Stimulated activated CD4-positive, alpha-beta T cell treated with anti-CD3 and anti-CD28 coated beads, Interleukin-1b, Interleukin-23, amount 100 ng/mL, for 48 hours (primary cell): ENCODE results near the gene CLCNKA.
A peak's percentile ranks its signal among the peaks of the same experiment; 100 is the strongest.
"Not testable (repeated sequence)": the region's sequence is repeated elsewhere in the genome, so short reads cannot be mapped to it uniquely, and the experiment has no call there.

Source experiments
- DNase-seq: peaks from one replicate; pipeline ENCODE4 v3.0.0-alpha.2; 2020

Gene CLCNKA

DNA sequence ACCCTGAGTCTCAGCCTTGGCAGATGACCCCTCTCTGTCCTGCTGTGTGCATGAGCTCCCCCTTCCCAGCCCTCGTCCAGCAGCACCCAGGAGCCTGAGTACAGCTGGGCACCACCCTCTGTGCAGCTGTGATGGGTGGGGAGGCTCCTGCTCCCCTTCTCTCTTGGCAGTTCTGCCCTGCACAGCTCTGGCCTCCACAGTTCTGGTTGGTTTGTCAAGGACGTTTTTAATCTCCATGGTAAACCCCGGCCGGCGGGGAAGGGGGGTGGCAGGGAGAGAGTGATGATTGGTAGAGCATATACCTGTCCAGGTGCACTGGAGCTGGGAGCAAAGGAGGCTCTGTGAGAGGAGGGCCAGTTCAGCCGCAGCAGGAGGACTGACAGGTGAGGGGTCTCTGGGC lies at the start of gene CLCNKA:
TSS of gene CLCNKA (plus strand) at position 356 of the 400 bp plus-strand sequence. CDS start 584 bp downstream, outside the sequence.
- DNase-seq: no peak

DNA sequence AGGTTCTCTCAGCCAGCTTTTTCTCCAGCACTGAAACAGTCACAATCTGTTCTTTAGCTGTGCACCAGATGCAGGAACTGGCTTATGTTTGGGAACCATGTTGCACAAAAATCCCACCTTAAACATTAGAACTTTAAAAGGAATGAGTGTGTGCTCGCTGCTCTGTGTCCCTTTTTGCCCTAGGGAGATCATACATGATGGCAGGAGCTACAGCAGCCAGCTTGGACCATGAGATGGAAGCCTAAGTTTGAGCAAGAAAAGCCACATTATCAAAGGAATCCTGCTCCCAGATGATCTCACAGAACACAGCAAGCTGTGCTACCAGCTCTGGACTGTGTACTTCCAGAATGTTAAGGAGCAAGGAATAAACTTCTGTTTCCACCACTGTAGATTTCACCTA lies 49.4 kb upstream of the CLCNKA start:
- no peak for DNase-seq

DNA sequence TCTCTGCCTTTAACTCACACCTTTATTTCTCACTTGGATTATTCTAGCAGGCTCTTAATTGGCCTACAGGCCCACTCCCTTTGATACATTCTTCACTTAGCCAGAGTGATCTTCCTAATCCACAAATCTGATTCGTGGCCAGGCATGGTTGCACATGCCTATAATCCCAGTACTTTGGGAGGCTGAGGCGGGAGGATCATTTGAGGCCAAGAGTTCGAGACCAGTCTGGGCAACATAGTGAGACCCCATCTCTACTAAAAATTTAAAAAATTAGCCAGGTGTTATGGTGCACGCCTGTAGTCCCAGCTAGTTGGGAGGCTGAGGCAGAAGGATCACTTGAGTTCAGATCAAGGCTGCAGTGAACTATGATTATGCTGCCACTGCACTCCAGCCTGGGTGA lies 48.1 kb upstream of the CLCNKA start:
- no peak for DNase-seq

DNA sequence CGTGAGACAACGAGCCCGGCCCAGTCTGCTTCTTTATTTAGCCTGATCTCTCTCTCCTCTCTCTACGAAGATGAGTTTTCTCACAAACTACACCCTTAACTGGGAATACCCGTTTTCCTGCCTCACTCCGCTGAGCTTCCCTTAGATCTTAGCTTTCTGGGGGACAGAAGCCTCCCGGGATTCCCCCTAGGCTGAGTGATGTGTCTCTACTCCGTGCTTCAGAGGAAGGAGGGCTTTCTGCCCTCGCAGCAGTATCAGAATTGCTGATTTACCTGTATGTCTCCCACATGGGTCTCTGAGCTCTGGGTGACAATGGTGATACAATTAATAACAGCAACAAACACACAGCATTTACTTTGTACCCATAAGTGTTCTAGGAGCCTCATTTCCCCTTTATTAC lies 47.0 kb upstream of the CLCNKA start:
- DNase-seq: peak; percentile 40

DNA sequence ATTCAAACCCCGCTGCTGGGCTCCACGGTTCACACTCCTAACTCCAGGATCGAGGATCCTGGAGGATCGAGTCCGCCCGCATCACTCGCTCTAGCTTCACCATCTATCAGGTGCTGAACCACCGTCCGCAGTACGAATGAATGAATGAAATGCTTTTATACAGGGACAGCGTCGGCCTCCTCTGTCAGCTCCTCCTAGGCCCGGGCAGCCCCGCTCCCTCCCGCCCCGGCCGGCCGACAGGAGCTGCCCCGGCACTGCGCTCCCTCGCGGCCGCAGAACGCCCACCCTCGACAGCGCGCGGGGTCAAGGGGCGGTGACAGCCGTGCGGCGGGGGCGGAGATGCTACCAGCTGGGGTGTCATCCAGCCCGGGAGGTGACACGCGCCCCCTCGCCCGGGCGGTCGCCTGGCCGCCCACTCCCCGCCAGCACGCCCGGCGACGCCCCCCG lies 46.5 kb upstream of the CLCNKA start:
- DNase-seq: peak; percentile 74

DNA sequence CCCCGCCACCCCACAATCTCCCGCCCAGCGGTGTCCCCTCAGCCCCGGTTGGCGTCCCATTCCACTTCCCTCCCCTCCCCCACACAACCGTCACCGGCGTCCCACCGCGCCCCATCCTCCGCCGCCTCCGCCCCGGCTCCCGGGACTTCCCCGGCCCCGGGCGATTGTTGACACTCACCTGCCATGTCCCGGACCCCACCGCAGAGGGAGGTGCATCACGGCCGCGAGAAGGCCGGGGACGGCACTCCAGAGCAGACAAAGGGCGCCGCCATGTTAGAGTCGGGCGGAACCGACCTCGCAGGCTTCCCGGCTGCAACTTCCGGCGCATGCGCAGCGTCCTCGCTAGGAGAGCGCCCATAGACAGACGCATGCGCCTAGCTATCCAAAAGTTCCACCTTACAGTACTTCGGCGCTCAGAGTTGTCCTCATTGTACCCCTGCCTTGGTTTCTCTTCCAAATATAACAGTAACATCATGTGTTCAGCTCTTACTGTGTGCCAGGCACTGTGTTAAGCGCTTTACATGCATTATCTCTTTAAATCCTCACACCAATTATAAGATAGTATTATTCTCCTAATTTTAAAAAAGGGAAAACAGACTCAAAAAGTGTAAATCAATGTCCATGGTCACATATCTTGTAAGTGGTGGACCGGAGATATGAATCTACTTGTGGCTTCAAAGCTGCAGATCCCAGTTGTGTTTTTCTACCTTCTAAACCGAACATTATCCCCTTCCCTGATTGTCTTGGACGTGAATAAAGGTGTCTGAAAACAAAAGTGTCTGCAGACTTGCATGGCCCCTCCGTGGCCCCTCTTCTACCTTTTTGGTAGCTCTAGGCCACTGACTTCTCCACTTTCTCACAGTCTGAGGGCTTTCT lies 45.8 kb upstream of the CLCNKA start, which contains the start of gene ZBTB17:
TSS of gene ZBTB17 (minus strand) at position 297 of the 876 bp plus-strand sequence. CDS start 27,606 bp downstream, outside the sequence.
- DNase-seq: peak; percentile 96

DNA sequence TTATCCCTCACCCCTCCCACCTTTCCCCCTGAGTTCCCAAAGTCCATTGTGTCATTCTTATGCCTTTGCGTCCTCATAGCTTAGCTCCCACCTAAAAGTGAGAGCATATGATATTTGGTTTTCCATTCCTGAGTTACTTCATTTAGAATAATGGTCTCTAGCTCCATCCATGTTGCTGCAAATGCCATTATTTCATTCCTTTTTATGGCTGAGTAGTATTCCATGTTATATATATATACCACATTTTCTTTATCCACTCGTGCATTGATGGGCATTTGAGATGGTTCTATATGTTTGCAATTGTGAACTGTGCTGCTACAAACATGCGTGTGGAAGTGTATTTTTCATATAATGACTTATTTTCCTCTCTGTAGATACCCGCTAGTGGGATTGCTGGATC lies 43.9 kb upstream of the CLCNKA start:
- DNase-seq: not testable (repeated sequence)

DNA sequence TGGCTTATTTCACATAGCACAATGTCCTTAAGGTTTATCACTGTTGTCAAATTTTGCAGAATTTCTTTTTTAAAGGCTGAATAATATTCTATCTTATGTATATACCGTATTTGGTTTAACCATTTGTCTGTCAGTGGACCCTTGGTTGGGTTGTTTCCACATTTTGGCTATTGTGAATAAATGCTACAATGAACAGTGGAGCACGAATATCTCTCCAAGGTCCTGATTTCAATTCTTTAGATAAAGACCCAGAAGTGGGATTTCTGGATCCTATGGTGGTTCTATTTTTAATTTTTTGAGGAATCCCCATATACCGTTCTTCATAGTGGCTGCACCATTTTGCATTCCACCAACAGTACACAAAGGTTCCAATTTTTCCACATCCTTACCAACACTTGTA lies 40.2 kb upstream of the CLCNKA start:
- no peak for DNase-seq

DNA sequence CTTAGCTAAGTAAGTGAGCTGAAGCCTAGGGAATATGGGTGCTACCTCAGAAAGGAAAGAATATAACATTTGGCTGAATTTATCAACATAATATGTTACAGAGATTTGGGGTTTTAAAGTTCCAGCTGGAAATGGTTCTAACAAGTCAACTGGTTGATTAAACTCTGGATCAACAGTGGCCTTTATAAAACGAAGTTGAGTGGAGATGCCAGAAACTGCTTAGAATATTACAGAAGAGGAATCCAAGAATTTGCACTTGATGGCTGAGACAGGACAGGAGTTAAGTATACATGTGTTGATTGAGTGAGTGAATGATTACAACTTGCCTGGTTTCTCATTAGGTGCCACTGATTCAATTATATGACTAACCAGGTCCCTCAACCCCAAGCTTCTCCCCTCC lies 38.6 kb upstream of the CLCNKA start:
- no peak for DNase-seq

DNA sequence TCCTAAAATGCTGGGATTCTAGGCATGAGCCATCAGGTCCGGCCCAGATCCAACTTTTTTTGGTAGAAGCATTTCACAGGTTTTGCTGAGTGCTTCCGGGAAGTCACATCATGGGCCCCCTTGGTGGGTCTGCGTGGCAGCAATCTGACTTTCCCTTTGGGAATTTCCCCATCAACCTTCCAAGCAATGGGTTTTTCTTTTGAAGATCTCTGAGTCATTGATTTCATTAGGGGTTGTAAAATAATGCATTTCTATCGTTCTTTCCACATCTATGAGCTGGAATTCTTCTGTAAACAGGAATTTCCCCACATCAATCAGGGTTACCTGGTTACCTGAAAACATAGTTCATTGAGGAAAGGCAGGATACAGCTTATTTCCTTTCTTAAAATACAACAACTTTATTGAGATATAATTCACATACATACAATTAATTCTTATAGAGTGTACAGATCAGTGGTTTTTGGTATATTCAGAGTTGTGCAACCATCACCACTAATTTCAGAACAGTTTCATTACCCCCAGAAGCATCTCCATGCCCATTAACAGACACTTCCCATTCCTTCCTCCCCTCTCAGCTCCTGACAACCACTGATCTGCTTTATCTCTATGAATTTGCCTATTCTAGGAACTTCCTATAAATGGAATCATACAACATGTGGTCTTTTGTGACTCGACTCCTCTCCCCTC lies 36.1 kb upstream of the CLCNKA start:
- DNase-seq: no peak

DNA sequence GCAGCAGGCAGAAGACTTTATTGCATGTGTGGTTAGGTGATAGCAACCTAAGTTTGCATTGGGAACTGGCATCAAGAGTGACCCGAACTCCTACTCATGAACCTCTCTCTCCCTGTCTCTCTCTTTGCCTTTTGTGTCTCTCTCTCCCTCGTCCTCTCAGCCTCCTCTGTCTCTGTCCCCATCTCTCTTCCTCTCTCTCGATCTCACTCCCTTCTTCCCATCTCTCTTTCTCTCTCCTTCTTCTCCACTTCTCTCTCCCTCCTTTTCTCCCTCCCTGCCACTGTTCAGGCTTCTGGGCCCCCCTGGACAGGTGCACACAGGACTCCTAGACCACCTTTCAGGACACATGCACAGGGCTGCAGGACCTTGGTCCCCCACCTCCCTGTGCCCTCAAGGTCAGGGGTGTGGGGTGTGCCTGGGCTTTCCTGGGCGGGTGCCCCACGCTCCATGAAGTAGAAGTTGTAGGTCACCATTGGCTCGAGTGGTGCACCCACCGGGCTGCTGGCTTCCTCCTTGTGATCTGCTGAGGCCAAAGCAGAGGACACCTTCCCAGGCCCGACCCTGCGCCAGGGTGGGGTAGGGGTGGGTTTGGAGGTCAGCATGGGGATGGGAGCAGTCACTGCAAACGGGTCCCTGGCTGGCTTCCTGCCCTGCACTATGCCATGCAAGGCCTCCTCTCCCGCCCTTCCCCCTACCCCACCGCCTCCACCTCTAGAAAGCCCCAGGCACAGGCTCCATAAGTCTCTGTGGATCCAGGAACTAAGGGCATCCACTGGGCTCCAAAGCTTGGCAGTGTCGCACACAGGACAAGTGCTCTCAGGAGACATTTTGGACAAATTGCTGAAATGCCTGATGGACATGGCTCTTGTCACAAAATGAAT lies 32.7 kb upstream of the CLCNKA start:
- DNase-seq: no peak

DNA sequence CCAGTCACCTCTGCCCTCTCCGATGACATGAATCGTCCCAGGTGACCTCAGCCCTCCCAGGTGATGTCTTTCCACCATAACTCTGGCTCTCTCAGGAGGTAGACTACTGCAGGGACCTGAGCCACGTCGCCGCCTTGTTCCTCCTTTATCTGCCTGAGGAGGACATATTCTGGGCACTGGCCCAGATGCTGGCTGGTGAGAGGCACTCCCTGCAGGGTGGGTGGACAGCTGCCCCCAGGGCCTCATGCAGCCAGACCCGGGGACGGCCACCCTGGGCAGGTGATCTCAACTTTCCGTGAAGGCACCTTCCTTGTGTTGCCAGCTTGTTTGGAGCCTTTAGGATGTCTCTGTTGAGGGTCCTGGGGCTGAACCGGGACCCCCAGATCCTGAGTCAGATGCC lies 32.1 kb upstream of the CLCNKA start:
- DNase-seq: no peak

DNA sequence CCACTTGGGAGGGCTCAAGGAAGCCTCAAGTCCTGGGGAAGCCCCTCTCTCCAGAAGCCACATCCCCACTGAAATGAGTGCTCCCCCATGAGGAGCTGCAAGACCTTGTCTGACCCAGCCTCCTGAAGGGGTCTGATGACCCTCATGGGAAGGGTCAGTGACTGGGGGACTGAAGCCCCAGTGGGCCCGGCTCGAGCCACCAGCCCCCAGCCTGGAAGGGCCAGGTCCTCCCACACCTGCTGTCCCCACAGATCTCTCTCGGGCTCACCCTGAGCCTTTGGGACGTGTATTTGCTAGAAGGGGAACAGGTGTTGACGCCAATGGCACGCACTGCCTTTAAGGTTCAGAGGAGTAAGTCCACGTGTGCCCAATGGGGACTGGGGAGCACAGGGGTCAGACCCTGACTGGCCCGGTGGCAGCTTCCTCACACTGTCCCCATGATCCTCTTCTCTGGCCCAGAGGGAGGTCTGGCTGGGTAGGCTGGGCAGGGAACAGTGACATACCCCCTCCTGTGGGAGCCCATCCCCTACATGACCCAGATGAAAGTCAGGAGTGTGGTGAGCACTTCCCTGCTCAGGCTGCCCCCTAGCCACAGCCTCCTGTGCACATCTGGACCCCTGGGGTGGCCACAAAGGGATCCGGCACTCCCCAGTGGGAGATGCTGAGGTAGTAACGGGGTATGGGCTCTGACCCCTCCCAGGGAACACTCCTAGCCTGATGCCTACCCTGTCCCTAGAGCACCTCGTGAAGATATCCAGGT lies 30.2 kb upstream of the CLCNKA start:
- no peak for DNase-seq

DNA sequence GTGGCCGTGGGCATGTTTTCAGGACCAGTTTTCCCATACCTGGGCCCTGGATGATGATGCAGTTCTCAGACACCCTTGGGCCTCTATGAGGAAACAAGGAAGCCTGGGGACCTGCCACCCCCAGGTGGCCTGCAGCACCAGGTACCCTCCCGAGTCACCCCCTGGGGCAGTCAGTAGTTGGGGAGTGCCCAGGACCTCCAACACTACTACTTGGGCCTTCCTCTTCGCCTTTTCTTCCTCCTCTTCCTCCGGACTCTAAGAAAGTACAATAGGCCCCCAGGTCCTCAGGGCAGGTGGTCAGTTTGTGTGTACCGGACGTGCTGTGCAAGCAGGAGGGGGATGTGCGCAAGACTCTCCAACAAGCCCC lies 29.7 kb upstream of the CLCNKA start:
- no peak for DNase-seq

DNA sequence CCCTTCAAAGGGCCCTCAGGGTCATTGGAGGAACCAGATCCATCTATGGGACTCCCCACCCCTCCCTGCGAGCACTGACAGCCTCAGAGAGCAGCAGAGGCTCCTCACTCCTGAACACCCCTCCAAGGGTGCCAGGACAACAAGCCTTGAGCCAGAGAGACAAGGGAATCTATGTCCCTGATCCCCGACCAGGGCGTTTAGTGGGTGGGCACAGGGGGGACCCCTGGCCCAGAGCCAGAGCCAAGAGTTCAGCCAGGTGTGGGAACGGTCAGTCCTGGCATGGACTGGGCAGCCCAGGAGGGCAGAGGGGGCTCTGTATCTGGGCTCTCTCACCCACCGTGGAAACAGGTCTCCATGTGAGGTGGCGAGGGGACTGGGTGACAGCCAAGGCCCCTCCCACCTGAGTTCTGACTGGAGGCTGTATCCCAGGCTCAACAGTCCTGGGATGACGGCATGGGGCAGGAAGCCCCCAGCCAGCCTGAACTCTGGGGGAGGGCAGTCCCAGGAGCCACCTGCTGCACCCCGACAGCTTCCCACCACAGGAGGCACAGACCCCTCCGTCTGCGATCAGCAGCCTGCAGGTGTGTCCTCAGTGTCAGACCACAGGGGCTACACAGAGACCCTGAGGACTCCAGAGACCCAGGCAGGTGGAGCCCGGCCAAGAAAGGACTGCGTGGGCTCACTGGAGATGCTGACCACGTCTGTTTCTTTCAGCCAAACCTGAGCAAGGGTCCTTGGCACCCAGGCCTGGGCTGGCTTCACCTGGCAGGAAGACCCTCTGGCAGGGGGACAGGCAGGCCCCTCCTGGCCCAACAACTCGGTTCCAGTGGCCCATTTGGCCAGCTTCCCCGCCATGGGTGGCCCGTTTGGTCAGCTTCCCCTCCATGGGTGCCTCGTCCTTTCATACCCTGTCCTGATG lies 29.0 kb upstream of the CLCNKA start:
- DNase-seq: no peak

DNA sequence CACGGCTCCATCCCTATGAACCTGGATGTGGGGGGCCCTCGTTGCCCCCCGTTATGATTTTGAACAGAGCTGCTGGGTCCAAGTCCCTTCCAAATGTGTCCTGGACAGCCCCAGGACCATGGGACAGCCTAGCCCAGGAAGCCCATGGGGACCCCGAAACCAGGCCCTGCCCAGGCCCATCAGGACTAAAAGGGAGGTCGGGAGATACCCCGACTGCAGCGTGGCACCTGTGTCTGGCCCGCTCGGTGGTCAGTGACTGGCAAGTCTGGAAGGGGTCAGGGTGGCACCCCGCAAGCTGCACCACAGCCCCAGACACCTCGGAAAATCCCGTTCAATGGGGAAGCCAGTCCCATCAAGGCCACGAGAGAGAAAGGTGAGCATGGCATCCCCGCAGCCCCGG lies 28.2 kb upstream of the CLCNKA start:
- no peak for DNase-seq

DNA sequence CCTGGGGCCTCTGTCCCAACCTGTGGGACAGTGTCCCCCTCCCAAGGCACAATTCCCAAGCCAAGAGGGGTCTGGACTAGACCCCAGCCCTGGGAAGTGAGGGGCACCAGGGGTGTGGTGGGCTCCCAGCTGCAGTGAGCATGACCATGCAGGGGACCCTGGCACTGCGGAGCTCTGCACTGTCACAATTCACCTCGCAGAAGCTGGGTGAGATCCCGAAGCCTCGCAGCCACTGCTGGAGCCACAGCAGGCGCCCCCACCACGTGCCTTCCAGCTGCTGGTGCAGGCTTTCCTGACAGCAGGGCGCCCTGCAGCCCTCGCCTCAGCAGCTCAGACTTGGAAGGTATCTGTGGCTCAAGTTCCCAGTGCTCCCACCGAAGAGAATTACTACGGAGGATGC lies 27.8 kb upstream of the CLCNKA start:
- DNase-seq: no peak

DNA sequence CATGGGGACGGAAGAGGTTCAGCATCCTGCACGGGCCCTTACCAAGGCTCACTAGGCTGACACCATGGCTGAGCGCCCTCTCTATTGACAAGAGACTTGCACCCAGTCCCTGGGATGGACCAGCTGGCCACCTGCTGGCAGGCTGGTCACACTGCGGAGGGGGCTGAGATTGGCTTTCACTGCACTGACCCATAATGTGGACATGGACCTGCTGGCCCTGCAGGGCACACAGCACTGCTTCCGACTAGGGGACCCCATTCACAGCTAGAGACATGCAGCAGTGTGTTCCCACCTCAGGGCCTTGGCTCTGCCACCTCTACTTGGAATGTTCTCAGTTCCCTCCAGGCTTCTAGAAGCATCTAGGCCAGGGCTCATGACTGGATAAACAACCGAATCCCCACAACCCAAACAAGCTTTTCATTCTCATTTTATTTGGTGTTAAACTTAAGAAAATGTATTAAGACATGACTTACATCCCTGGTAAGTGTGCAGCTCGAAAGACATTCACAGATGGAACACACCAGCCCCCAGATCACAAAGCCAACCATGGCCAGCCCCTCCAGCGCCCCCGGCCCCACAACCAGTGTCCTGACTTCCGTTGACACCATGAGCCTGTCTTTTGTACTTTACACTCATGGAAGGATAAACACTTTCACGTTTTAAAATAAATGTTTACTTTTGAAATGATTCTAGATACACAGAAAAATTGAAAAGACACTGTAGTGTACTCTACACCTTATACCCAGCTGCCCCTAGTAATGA lies 27.1 kb upstream of the CLCNKA start:
- DNase-seq: peak; percentile 54

DNA sequence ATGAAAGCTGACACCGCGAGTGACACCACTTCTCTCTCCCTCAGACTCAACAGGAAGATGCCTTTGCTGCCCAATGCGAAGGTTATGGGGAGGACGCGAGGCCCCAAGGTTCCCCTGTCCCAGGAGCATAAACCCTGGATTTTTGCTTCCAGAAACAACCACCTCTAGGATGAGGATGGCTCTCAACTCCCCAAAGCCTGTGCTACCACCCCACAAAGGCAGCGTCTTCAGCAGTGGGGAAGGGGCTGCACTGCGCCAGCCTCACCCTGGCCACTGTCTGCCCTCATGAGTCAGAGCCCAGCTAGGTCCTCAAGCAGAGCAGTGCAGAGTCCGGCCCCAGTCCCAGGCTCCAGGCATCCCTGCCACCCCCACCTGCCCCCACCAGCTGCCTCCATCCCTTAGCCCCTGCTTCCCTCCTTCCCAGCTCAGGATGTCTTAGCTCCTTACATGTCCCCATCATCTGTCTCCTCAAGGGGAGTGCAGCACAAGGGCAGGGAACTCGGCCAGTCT lies 24.7 kb upstream of the CLCNKA start:
- no peak for DNase-seq

DNA sequence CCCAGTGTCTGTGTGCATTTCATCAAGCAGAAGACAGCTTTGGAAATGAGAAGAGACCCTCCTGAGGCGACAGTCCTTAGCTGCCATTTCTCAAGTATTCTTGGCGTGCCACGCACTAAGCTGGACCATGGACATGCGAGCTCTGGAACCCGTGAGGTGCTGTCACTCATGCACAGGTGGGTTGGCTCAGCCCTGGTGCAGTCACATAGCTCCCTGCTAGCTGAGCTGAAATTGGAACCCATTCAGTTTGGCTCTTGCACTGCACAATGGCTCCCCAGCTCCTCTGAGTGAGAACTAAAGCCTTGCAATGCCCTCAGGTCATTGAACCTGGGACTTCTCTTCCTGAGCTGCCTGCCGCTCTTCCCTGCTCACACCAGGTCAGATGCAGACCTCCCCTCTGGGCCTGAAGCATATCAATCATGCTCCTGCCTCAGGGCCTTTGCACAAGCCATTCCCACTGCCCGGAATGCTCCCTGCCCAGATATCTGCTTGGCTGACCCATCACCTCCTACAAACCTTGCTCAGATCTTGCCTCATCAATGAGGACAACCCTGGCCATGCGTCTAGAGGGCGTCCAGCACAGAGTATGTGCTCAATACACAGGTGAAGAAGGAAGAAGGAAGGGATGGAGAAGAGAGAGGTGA lies 24.1 kb upstream of the CLCNKA start:
- no peak for DNase-seq
